Mammary epithelial cell (primary cell): Measurements from ENCODE around the gene ATP12A.

Source experiments
- EZH2 ChIP-seq: IDR thresholded peaks from 2 replicates; pipeline ENCODE4 v1.6.1; 2012; ENCODE audit warnings: low read length, inconsistent platforms, borderline replicate concordance
- TF ChIP-seq, protein P1 (sequence below), 2 donors: IDR thresholded peaks in 1 of 2; conservative IDR thresholded peaks in 1 of 2; 2 replicates each; pipeline ENCODE4 v1.5.1; 2011 to 2012; ENCODE audit warnings: inconsistent platforms in 2 of 2, low read length in 2 of 2, mild to moderate bottlenecking in 2 of 2, control low read depth in 1 of 2, low read depth in 1 of 2; ENCODE audit not compliant: insufficient read depth in 1 of 2; ENCODE audit errors: extremely low read depth in 1 of 2

DNA sequence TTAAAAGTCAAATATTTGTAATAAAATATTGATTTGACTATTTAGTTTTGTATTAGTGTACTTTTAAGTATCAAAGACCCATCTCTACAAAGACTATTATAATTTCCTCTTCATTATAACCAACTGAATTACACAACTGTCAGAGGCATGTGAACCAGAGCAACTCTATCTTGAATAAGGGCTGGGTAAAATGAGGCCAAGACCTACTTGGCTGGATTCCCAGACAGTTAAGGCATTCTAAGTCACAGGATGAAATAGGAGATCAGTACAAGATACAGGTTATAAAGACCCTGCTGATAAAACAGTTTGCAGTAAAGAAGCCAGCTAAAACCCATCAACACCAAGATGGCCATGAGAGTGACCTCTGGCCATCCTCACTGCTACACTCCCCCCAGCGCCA lies 36.2 kb upstream of the ATP12A start:
- TF ChIP-seq, protein P1, sequence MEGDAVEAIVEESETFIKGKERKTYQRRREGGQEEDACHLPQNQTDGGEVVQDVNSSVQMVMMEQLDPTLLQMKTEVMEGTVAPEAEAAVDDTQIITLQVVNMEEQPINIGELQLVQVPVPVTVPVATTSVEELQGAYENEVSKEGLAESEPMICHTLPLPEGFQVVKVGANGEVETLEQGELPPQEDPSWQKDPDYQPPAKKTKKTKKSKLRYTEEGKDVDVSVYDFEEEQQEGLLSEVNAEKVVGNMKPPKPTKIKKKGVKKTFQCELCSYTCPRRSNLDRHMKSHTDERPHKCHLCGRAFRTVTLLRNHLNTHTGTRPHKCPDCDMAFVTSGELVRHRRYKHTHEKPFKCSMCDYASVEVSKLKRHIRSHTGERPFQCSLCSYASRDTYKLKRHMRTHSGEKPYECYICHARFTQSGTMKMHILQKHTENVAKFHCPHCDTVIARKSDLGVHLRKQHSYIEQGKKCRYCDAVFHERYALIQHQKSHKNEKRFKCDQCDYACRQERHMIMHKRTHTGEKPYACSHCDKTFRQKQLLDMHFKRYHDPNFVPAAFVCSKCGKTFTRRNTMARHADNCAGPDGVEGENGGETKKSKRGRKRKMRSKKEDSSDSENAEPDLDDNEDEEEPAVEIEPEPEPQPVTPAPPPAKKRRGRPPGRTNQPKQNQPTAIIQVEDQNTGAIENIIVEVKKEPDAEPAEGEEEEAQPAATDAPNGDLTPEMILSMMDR (conservative IDR thresholded peaks at IDR 0.05 in 1 of 2, IDR thresholded peaks at IDR 0.05 in 1 of 2; ENCODE audit: extremely low read depth in 1 of 2, insufficient read depth in 1 of 2, low read depth in 1 of 2, low read length in 2 of 2) = no peak
- no peak for TF ChIP-seq EZH2
